Skeletal muscle satellite cell (primary cell): ENCODE results near the gene SORCS2.

ENCODE experiments used
- H3K27me3 ChIP-seq: 2 replicates; pipeline ENCODE4 v1.7.0; 2013; ENCODE audit warnings: low read length; ENCODE audit not compliant: control insufficient read depth, insufficient read depth
- H3K36me3 ChIP-seq: 2 replicates; pipeline ENCODE4 v1.7.0; 2013; ENCODE audit warnings: mild to moderate bottlenecking, control low read depth, low read length; ENCODE audit not compliant: insufficient read depth
- H3K4me1 ChIP-seq: 2 replicates; pipeline ENCODE4 v1.7.0; 2013; ENCODE audit warnings: low read length; ENCODE audit not compliant: control insufficient read depth, insufficient read depth
- H3K4me2 ChIP-seq: 2 replicates; pipeline ENCODE4 v1.7.0; 2013; ENCODE audit warnings: mild to moderate bottlenecking, low read length
- H3K4me3 ChIP-seq: 2 replicates; pipeline ENCODE4 v1.7.0; 2013; ENCODE audit warnings: low read length
- H3K9ac ChIP-seq: 2 replicates; pipeline ENCODE4 v1.7.0; 2013; ENCODE audit warnings: mild to moderate bottlenecking, low read depth, low read length, moderate library complexity
- H3K9me3 ChIP-seq: replicated peaks from 2 replicates; pipeline ENCODE4 v1.7.0; 2013; ENCODE audit warnings: mild to moderate bottlenecking, control low read depth, low read length

The SORCS2 gene

DNA sequence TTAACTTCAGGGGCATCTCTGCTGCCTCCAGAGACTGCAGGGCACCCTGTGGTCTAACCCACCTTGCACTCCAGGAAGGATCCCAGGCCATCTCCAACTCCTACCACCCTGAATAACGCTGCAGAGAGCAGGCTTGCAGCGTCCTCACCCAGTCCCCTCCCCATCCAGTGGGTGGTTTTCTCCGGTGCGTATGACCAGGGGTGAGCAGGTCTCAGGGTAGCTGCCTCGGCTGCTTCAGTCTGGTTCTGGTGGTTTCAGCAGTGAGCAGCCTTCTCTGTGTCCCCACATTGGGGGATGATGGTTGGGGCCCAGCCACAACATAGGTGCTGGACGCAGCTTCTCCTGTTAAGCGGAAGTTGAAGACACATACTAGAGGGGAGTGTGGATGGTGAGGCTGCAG lies 38.6 kb upstream of the SORCS2 start:
- H3K4me3 ChIP-seq, result no peak overlapping the region
- no peaks in the 10 kb centered on the region for H3K4me1 ChIP-seq
- no peaks in the 10 kb centered on the region for H3K36me3 ChIP-seq
- H3K9me3 ChIP-seq, result no peaks in the 10 kb centered on the region
- peaks cover 62% of the 10 kb centered on the region for H3K27me3 ChIP-seq
- no peak overlapping the region for H3K9ac ChIP-seq
- no peak overlapping the region for H3K4me2 ChIP-seq

DNA sequence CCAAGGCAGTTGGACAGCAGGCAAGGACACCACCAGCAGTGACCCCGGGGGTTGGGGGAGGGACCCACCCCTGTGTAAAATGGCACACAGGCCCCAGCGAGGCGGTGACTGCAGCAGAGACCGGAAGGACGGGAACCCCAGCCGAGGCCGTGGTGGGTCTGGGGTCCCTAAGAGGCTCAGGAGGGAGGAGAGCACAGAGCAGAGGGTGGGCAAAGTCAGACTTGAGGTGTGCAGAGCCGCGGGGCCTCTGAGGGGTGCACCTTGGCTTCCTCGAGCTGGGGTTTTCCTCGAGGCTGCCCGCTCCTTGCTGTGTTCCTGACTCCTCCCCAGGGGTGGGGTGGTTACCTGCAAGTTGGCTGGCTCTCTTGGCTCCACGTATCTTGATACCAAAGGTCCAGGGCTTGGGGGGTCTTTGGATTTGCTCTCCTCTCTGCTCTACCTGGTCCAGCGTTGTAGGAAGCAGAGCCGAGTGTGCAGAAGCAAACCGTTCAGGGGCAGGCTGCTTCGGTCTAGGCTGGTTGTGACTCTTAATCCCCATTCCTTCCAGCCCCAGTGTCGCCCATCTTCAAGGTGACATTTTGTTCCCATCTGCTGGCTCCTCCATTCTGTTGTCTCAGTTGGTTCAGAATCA lies 37.9 kb upstream of the SORCS2 start:
- peaks cover 61% of the 10 kb centered on the region for H3K27me3 ChIP-seq
- no peak overlapping the region for H3K4me3 ChIP-seq
- no peak overlapping the region for H3K9ac ChIP-seq

DNA sequence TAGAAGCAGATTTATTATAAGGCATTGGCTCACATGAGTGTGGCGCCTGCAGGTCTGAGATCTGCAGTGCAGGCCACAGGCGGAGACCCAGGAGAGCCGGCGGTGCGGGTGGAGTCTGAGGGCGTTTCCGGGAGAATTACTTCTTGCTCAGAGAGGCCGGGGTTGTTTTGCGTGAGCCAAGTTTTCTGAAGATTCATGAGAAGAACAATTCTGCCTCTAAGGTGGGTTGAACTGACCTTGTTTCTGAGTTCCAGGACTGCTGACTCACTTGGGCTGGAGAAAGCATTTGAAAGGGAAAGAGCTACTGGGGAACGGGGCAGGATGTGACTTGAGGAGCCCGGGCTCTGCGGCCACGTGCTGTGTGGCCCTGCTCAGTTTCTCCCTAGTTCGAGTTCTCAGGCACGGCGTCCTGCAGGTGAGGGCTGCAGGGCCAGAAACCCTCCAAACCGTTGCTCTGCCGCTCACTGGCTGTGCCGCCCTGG lies 36.7 kb upstream of the SORCS2 start:
- no peak overlapping the region for H3K4me2 ChIP-seq
- H3K9me3 ChIP-seq, result no peaks in the 10 kb centered on the region
- H3K27me3 ChIP-seq, result peaks cover 50% of the 10 kb centered on the region
- H3K4me1 ChIP-seq, result no peaks in the 10 kb centered on the region
- H3K4me3 ChIP-seq, result no peak overlapping the region
- no peak overlapping the region for H3K9ac ChIP-seq
- H3K36me3 ChIP-seq, result no peaks in the 10 kb centered on the region

More for the DNA sequence above, 37.9 kb upstream of the SORCS2 start:
- Histone ChIP-seq H3K36me3 (no peaks in the 10 kb centered on the region), H3K4me2 (no peak overlapping the region), H3K9me3 (no peaks in the 10 kb centered on the region), H3K4me1 (no peaks in the 10 kb centered on the region)

DNA sequence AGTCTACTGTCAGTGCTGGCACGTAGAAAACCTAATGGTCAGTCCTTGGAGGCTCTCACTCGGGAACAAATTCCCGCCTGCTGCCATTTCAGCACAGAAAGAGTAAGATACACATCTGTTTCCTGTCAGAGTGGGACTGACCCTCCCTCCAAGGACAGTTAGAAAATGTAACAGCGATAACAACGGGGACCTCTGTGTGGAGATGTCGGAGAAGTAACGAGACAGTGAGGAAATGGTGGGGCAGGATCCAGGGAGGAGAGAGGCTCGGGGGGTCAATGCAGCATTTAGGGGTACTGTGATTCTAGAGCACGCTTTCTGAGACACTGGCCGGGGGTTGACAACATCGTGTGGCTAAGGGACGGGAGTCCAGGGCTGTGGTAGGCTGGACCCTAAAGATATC lies 36.0 kb upstream of the SORCS2 start:
- Histone ChIP-seq H3K9me3 (no peaks in the 10 kb centered on the region), H3K4me3 (no peak overlapping the region), H3K27me3 (peaks cover 46% of the 10 kb centered on the region), H3K36me3 (no peaks in the 10 kb centered on the region), H3K4me2 (no peak overlapping the region), H3K4me1 (no peaks in the 10 kb centered on the region), H3K9ac (no peak overlapping the region)

DNA sequence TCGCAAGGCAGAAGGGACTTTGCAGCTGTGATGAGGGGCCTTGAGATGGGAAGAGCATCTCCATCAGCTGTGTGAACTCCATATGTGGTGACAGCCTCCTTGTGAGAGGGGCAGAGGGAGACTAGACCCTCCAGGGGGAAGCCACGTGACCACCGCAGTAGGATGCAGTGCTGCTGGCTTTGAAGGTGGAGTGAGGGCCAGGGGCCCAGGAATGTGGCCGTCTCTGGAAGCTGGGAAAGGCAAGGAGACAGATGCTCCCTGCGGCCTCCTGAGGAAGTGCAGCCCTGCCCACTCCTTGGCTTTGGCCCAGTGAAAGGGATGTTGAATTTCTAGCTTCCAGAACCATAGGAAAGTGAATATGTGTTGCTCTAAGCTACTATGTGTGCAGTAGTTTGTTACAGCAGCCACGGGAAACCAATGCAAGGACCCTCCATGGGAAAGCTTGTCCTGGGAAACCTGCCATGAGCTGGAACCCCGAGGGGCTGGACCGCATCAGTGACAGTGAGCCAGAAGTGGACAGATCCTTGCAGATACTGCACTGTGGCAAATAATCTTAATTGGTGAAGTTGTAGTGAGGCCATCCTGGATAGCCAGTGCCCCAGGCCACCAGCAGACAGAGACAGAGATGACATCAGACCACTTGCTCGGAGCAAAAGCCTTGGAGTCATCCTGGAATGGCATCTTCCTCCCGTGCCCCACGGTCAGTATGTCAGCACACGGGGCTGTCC lies 35.4 kb upstream of the SORCS2 start:
- H3K36me3 ChIP-seq, result no peaks in the 10 kb centered on the region
- no peak overlapping the region for H3K4me2 ChIP-seq
- no peak overlapping the region for H3K9ac ChIP-seq
- H3K27me3 ChIP-seq, result peaks cover 40% of the 10 kb centered on the region
- no peak overlapping the region for H3K4me3 ChIP-seq
- no peaks in the 10 kb centered on the region for H3K4me1 ChIP-seq
- H3K9me3 ChIP-seq, result no peaks in the 10 kb centered on the region

DNA sequence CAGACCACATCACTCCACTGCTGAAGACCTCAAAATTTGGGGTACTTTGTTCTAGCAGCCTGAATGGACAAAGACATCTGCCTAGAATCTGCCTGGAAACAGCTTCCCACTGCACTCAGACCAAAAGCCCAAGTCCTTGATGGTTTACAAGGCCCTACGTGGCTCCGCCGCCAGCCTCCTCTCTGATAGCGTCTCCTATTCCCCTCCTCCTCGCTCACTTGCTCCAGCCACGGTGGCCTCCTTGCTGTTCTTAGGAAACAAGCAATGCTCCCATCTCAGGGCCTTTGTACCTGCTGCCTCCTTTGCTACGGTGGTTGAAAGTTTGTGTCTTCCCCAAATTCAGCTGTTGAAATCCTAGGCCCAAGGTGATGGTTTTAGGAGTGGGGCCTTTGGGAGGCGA lies 34.7 kb upstream of the SORCS2 start:
- H3K27me3 ChIP-seq, result peaks cover 39% of the 10 kb centered on the region
- no peaks in the 10 kb centered on the region for H3K9me3 ChIP-seq
- H3K36me3 ChIP-seq, result no peaks in the 10 kb centered on the region
- no peak overlapping the region for H3K4me2 ChIP-seq
- H3K9ac ChIP-seq, result no peak overlapping the region
- no peak overlapping the region for H3K4me3 ChIP-seq
- no peaks in the 10 kb centered on the region for H3K4me1 ChIP-seq

DNA sequence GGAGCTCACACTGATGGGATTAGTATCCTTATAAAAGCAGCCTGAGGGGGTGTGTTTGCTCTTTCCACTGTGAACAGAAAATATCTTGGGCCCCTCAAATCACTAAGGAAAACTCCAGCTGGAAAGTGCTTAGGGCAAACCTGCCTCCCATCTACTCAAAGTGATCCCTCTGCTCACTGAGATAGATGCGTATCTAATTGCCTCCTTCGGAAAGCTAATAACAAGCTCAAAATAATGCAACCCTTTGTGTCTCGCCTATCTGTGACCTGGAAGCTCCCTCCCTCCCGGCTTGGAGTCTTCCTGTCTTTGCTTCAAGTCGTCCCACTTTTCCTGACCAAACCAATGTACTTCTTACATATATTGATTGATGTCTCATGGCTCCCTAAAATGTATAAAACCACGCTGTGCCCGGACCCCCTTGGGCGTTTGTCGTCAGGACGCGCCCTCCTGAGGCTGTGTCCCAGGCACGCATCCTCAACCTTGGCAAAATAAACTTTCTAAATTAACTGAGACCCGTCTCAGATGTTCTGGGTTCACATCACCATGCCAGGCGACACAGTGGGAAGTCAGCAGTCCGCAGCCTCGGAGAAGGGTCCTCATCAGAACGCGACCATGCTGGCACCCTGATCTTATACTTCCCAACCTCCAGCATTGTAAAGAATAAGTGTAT lies 34.1 kb upstream of the SORCS2 start:
- Histone ChIP-seq H3K27me3 (peaks cover 38% of the 10 kb centered on the region), H3K4me3 (no peak overlapping the region), H3K4me2 (no peak overlapping the region), H3K9ac (no peak overlapping the region), H3K36me3 (no peaks in the 10 kb centered on the region), H3K4me1 (no peaks in the 10 kb centered on the region), H3K9me3 (no peaks in the 10 kb centered on the region)

DNA sequence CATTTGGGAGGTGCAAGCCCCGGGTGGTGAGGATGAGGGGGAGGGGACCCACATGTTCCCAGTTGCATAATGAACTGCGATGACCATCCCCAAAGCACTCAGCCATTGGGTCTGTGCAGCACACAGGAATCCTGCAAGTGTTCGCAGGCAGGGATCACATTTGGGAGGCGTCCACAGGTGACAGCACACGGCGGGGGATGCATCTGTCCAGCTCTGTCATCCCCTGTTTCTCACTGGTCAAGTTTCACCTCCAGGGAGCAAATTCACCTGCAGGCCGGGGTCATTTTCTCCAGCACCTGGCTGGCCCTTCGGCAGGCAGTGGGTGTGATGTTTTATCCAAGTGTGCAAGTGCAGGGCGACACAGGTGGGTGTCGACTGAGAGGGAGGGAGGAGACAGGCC lies 33.3 kb upstream of the SORCS2 start:
- Histone ChIP-seq H3K27me3 (peaks cover 36% of the 10 kb centered on the region), H3K36me3 (no peaks in the 10 kb centered on the region), H3K9me3 (no peaks in the 10 kb centered on the region), H3K4me2 (no peak overlapping the region), H3K4me3 (no peak overlapping the region), H3K4me1 (no peaks in the 10 kb centered on the region), H3K9ac (no peak overlapping the region)

DNA sequence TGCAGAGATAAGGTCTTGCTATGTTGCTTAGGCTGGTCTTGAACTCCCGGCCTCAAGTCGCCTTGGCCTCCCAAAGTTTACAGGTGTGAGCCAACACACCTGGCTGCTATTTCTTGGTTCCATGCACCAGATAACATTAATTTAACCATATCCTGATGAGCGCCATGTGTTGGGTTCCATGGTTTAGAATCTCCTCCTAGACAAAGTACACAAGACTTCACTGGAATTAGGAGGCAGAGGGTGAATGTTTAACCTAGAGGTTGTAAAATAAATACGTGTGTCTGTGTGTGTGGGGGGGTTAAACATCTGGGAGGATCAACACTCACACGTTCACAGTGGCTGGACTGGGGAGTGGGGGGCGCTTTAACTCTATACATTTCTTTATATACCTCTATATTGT lies 32.4 kb upstream of the SORCS2 start:
- H3K9ac ChIP-seq, result no peak overlapping the region
- no peak overlapping the region for H3K4me3 ChIP-seq
- H3K9me3 ChIP-seq, result no peaks in the 10 kb centered on the region
- peaks cover 31% of the 10 kb centered on the region for H3K27me3 ChIP-seq
- H3K36me3 ChIP-seq, result no peaks in the 10 kb centered on the region
- no peak overlapping the region for H3K4me2 ChIP-seq
- H3K4me1 ChIP-seq, result no peaks in the 10 kb centered on the region

DNA sequence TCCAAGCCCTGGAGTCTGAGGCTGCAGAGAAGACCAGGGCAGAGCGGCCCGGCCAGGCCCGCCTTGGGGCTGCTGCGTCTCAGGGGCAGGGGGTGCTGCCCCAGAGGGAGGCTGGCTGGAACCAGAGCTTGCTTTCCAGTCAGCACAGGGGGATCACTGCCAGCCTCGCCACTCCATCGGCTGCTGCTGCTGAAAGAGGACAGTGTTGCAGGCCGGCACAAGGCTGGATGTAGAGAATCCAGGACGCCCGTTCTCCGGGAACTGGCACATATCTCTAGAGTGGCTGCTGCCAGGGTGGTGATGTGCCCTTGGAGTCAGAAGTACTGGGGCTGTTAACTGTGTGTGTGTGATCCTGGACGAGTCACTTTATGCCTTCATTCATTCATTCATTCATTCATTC lies 31.9 kb upstream of the SORCS2 start:
- H3K9me3 ChIP-seq, result no peaks in the 10 kb centered on the region
- H3K4me2 ChIP-seq, result no peak overlapping the region
- H3K27me3 ChIP-seq, result peaks cover 27% of the 10 kb centered on the region
- no peak overlapping the region for H3K4me3 ChIP-seq
- no peak overlapping the region for H3K9ac ChIP-seq
- H3K36me3 ChIP-seq, result no peaks in the 10 kb centered on the region
- no peaks in the 10 kb centered on the region for H3K4me1 ChIP-seq

DNA sequence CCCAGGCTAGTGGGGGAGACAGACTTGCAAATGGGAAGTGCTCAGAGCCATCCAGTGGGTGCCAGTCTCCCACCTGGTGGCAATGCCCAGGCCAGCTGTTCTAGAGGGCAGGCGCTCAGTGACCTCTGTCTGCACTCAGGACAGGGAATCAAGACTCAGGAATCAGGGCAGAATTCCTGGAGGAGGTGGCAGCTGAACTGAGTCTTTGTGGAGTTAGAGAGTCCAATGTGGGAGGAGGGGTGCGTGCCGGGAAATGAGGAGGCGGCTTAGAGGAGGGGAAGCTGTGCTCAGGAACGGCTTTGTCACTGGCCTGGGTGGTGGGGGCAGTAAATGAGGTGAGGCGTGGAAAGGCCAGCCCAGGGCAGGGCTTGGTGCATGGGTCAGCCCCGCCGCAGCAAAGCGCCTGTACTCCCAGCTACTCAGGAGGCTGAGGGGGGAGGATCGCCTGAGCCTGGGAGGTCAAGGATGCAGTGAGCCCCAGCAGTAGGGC lies 31.3 kb upstream of the SORCS2 start:
- Histone ChIP-seq H3K9ac (no peak overlapping the region), H3K4me2 (no peak overlapping the region), H3K36me3 (no peaks in the 10 kb centered on the region), H3K27me3 (peaks cover 23% of the 10 kb centered on the region), H3K4me3 (no peak overlapping the region), H3K4me1 (no peaks in the 10 kb centered on the region), H3K9me3 (no peaks in the 10 kb centered on the region)
